BLaER1 (cell line): ENCODE measurements around the gene SLC12A2.

ENCODE experiments used
- H3K27ac ChIP-seq: shearing (Covaris generic); formaldehyde crosslinking; 2 replicates; pipeline ENCODE4 v1.8.1; 2022
- H3K27me3 ChIP-seq: shearing (Covaris generic); formaldehyde crosslinking; 2 replicates; pipeline ENCODE4 v1.8.1; 2022
- H3K36me3 ChIP-seq: shearing (Covaris generic); formaldehyde crosslinking; 2 replicates; pipeline ENCODE4 v1.8.1; 2022
- H3K4me1 ChIP-seq: shearing (Covaris generic); formaldehyde crosslinking; 2 replicates; pipeline ENCODE4 v1.8.1; 2022
- H3K4me2 ChIP-seq: shearing (Covaris generic); formaldehyde crosslinking; 2 replicates; pipeline ENCODE4 v1.8.1; 2022
- H3K4me3 ChIP-seq: shearing (Covaris generic); formaldehyde crosslinking; 2 replicates; pipeline ENCODE4 v1.8.1; 2022
- H3K9ac ChIP-seq: shearing (Covaris generic); formaldehyde crosslinking; 2 replicates; pipeline ENCODE4 v1.8.1; 2022
- H3K9me3 ChIP-seq: shearing (Covaris generic); formaldehyde crosslinking; 2 replicates; pipeline ENCODE4 v1.8.1; 2022
- H4K20me1 ChIP-seq: shearing (Covaris generic); formaldehyde crosslinking; 2 replicates; pipeline ENCODE4 v1.8.1; 2022
- Cebpa-rat ChIP-seq: shearing (Covaris generic); IDR thresholded peaks from 2 replicates; pipeline ENCODE4 v1.8.1; 2022

Gene SLC12A2

GRCh38 chr5:128083033-128083810 is at the start of gene SLC12A2:
SLC12A2 (plus strand) TSS chr5:128083766; CDS start chr5:128083955, 189 bp downstream.
- peaks cover 64% of the 10 kb centered on the region for H3K4me1 ChIP-seq
- no peaks in the 10 kb centered on the region for H3K36me3 ChIP-seq
- H3K9ac ChIP-seq = peak within 1 kb of the TSS; percentile 94
- H3K27me3 ChIP-seq = no peaks in the 10 kb centered on the region
- H3K4me3 ChIP-seq = peak within 1 kb of the TSS; percentile 99
- peak within 1 kb of the TSS; percentile 97 for H3K27ac ChIP-seq
- H3K9me3 ChIP-seq = no peaks in the 10 kb centered on the region
- H3K4me2 ChIP-seq = peak within 1 kb of the TSS; percentile 92
- peaks cover 39% of the 10 kb centered on the region for H4K20me1 ChIP-seq
- no peak for TF ChIP-seq Cebpa-rat

- Histone ChIP-seq H3K4me2 (no peak overlapping the region), H3K27me3 (no peaks in the 10 kb centered on the region), H3K9ac (no peak overlapping the region), H3K9me3 (peaks cover 24% of the 10 kb centered on the region), H3K4me3 (no peak overlapping the region), H3K27ac (no peak overlapping the region), H4K20me1 (no peaks in the 10 kb centered on the region), H3K36me3 (peaks cover 2% of the 10 kb centered on the region; the same call in 1 of the 2 replicates), H3K4me1 (no peaks in the 10 kb centered on the region)
- TF ChIP-seq Cebpa-rat = no peak
Measured at GRCh38 chr5:128035689-128036088, 47.9 kb upstream of the SLC12A2 start.

DNA sequence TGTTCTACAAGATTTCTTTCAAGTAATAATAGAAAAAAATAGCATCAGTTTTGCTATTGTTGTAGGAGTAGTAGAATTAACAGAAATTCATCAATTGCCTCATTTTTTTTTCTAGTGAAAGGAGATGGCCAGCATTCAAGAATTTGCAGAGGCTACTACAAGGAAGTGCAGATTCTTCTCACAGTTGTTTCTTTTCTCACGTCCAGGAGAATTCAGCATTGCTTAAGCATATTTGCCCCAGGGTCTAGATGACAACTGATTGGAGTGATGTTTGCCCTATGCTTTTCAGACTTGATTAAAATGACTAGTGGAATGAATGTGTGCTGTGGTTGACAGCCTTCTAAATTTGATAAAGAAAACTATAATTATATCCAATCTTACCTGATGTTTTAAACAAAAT is 46.6 kb upstream of the SLC12A2 start:
- no peaks in the 10 kb centered on the region for H3K27me3 ChIP-seq
- H3K4me2 ChIP-seq = no peak overlapping the region
- H3K9ac ChIP-seq = no peak overlapping the region
- H3K4me1 ChIP-seq = no peaks in the 10 kb centered on the region
- H3K27ac ChIP-seq = no peak overlapping the region
- H3K9me3 ChIP-seq = peaks cover 14% of the 10 kb centered on the region
- no peak overlapping the region for H3K4me3 ChIP-seq
- no peaks in the 10 kb centered on the region for H3K36me3 ChIP-seq
- TF ChIP-seq Cebpa-rat = no peak
- H4K20me1 ChIP-seq = no peaks in the 10 kb centered on the region

- TF ChIP-seq Cebpa-rat = no peak
- Histone ChIP-seq H3K9ac (no peak overlapping the region), H3K4me2 (no peak overlapping the region), H3K36me3 (no peaks in the 10 kb centered on the region), H3K27me3 (no peaks in the 10 kb centered on the region), H4K20me1 (no peaks in the 10 kb centered on the region), H3K27ac (no peak overlapping the region), H3K4me1 (no peaks in the 10 kb centered on the region), H3K9me3 (peaks cover 6% of the 10 kb centered on the region), H3K4me3 (no peak overlapping the region)
Measured at GRCh38 chr5:128038643-128039042, 44.9 kb upstream of the SLC12A2 start.

GRCh38 chr5:128040927-128041326 is 42.6 kb upstream of the SLC12A2 start:
- Histone ChIP-seq H3K4me3 (no peak overlapping the region), H3K36me3 (peaks cover 12% of the 10 kb centered on the region), H3K4me2 (no peak overlapping the region), H3K9ac (no peak overlapping the region), H3K9me3 (peaks cover 4% of the 10 kb centered on the region; the same call in 1 of the 2 replicates), H3K4me1 (no peaks in the 10 kb centered on the region), H3K27ac (no peak overlapping the region), H4K20me1 (no peaks in the 10 kb centered on the region), H3K27me3 (no peaks in the 10 kb centered on the region)
- TF ChIP-seq Cebpa-rat = no peak

- Histone ChIP-seq H3K4me3 (no peak overlapping the region), H3K27me3 (no peaks in the 10 kb centered on the region), H4K20me1 (no peaks in the 10 kb centered on the region), H3K9me3 (peaks cover 32% of the 10 kb centered on the region), H3K4me1 (no peaks in the 10 kb centered on the region), H3K36me3 (peaks cover 10% of the 10 kb centered on the region; the same call in 1 of the 2 replicates), H3K9ac (no peak overlapping the region), H3K27ac (no peak overlapping the region), H3K4me2 (no peak overlapping the region)
- no peak for TF ChIP-seq Cebpa-rat
Measured at GRCh38 chr5:128052780-128053179, 30.8 kb upstream of the SLC12A2 start.

DNA sequence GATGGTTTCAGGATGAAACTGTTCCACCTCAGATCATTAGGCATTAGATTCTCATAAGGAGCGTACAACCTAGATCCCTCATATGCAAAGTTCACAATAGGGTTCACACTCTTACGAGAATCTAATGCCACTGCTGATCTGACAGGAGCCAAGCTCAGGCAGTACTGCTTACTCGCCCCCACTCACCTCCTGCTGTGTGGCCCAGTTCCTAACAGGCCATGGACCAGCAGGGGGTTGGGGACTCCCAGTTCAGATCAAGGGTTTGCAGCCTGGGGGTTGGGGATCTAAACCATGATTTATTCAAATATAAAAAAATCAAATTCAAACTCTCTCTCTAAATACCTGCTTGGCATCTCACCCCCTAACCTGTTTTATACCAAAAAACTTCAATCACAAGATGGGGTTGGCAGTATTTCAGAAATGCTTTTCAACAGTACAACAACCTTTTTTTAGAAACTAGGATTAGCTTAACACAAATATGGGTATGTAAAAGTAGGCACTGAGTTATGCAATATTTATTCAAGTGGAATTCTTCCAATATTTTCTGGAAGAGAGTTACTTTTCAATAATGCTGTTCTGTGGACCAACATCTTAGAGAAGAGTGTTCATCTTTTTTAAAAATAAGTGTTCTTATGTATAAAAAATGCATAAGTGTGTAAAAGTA is 30.1 kb upstream of the SLC12A2 start:
- no peak overlapping the region for H3K27ac ChIP-seq

DNA sequence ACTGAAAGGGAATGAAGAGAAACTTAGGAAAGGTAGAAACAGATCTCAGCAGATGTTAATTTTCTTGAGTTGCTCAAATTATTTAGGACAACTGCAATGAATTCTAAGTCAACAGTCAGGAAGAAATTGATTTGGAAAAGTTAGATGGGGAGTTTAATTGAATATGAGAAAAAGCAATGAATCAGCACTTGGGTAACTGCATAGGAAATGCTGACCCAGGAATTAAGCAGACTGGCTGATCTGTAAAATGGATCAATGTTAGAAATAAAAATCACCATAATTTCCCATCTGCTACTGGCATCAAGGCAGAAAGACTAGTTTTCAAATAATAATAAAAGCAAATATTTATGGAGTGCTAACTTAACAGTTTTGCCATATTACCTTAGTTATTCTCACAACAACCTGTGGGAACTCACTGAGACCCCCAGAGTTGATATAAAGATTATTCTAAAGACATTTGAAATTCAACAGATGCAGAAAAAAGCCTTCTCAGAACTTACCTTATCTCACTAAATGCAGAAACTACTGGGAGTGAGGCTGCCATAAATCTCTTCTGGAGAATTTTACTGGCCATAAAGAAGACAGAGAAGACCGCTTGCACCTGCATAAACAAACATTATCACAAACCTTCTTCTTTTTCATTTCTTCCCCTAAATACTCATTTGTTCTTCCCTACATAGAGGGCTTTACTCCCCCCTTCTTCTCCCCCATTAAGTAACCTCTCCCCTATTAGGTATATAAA is 22.8 kb upstream of the SLC12A2 start:
- Histone ChIP-seq H4K20me1 (no peaks in the 10 kb centered on the region), H3K27me3 (no peaks in the 10 kb centered on the region), H3K27ac (no peak overlapping the region), H3K4me1 (no peaks in the 10 kb centered on the region), H3K36me3 (0 out of 2 replicates have a peak, but pooled peaks cover 5% of the 10 kb centered on the region), H3K4me2 (no peak overlapping the region), H3K9ac (no peak overlapping the region), H3K9me3 (no peaks in the 10 kb centered on the region), H3K4me3 (no peak overlapping the region)
- no peak for TF ChIP-seq Cebpa-rat

More for the DNA sequence above, 30.1 kb upstream of the SLC12A2 start:
- no peak for TF ChIP-seq Cebpa-rat
- Histone ChIP-seq H3K9me3 (peaks cover 31% of the 10 kb centered on the region), H3K4me2 (no peak overlapping the region), H4K20me1 (no peaks in the 10 kb centered on the region), H3K4me1 (no peaks in the 10 kb centered on the region), H3K4me3 (no peak overlapping the region), H3K27me3 (no peaks in the 10 kb centered on the region), H3K36me3 (peaks cover 10% of the 10 kb centered on the region; the same call in 1 of the 2 replicates), H3K9ac (no peak overlapping the region)

DNA sequence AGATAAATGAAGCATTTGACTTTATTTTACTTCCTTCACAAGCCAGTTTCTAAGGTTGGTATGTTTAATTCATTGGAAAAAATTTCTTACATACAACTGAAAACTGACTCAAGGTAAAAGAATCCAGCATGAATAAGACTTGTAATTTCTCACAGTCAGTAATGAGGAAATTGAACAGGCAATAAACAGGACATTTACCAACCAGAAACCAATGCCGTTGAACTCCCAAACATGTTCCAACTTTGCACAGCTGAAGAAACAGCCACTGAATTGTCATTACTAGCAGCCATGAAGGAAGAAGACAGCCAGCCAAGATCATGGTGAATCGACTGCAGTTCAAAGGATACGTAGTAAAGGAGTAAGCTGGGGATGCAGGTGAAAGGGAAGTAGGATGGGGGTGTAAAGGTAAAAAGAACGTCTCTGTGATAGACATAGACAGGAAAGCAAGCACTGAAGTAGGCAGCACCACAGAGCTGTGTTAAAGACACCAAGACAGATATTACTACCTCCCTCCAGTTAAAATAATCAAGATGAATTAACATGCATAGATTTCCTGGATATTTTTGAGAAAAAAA is 21.3 kb upstream of the SLC12A2 start:
- Histone ChIP-seq H3K36me3 (0 out of 2 replicates have a peak, but pooled peaks cover 5% of the 10 kb centered on the region), H3K27me3 (no peaks in the 10 kb centered on the region), H4K20me1 (no peaks in the 10 kb centered on the region), H3K4me2 (no peak overlapping the region), H3K9ac (no peak overlapping the region), H3K4me3 (no peak overlapping the region), H3K9me3 (no peaks in the 10 kb centered on the region), H3K4me1 (no peaks in the 10 kb centered on the region), H3K27ac (no peak overlapping the region)
- TF ChIP-seq Cebpa-rat = no peak
